D721Med (cell line): ENCODE measurements around the gene MGAT4B.

Experiments used
- DNase-seq: peaks from one replicate; pipeline ENCODE4 v3.0.0; 2011; ENCODE audit warnings: low spot score; ENCODE audit not compliant: insufficient read length
- FAIRE-seq: peaks from 2 replicates; lab custom pipeline; 2011; peaks lifted over from hg19 to GRCh38; lab: Jason Lieb, UNC
- TF ChIP-seq, protein P1 (sequence below): IDR thresholded peaks from 2 replicates; pipeline ENCODE4 v1.5.1; 2012; ENCODE audit warnings: mild to moderate bottlenecking, control low read depth; ENCODE audit not compliant: insufficient read depth; ENCODE audit errors: missing control alignments

MGAT4B gene

GRCh38 chr5:179817470-179817840 is 10.8 kb upstream of the MGAT4B start:
- DNase-seq = no peak
- TF ChIP-seq, protein P1, sequence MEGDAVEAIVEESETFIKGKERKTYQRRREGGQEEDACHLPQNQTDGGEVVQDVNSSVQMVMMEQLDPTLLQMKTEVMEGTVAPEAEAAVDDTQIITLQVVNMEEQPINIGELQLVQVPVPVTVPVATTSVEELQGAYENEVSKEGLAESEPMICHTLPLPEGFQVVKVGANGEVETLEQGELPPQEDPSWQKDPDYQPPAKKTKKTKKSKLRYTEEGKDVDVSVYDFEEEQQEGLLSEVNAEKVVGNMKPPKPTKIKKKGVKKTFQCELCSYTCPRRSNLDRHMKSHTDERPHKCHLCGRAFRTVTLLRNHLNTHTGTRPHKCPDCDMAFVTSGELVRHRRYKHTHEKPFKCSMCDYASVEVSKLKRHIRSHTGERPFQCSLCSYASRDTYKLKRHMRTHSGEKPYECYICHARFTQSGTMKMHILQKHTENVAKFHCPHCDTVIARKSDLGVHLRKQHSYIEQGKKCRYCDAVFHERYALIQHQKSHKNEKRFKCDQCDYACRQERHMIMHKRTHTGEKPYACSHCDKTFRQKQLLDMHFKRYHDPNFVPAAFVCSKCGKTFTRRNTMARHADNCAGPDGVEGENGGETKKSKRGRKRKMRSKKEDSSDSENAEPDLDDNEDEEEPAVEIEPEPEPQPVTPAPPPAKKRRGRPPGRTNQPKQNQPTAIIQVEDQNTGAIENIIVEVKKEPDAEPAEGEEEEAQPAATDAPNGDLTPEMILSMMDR = no peak
- no peak for FAIRE-seq

DNA sequence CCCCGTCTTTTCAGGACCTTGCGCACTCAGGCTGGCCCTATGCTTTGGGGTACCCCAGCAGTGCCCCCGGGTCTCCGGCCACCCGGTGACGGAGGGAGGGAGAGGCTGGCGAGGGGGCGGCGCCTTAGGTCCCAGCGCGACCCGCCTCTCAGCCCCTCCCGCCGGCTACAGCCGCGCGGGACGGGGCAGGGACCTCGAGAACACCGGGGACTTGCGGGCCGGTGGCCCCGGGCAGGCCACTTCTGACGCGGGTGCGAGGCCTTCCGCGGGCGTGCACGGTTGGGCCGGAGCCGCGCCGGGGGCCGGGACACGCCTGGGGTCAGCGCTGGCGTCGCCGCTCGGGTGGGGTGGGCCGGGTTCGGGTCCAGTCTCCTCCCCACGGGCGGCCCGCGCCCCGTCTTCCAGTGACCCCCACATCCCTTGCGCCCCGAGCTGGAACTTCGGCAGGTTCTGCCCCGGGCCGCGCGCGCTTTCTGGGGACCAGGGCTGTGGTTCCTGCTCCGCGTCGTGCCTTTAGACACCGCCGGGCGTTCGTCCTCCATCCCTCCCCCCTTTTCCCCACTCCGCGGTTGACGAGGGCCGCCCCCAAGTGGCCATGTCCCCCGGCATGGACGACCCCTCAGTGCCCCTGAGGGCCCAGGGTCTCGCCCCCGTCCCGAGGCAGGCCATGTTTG is 10.3 kb upstream of the MGAT4B start:
- TF ChIP-seq, protein P1 = no peak
- DNase-seq (no peak), FAIRE-seq (no peak)

DNA sequence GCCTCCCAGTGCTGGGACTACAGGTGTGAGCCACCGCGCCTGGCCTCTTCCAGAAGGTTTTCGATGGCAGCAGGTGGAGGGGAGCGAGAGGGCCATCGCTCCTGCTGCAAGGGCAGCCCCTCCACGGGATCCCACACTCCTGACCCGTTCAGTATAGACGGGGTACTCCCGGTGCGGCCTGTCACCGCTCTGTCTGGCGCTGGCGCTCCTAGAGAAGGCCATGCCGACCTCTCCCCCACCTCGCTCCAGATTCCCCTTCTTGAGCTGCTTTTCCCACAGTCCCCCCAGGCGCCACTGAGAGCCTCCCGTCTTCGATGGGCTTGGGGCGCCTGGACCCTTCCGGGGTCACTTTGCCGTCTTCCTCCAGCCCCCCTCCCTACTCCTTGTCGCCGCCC is 9.7 kb upstream of the MGAT4B start:
- no peak for DNase-seq
- TF ChIP-seq, protein P1 = no peak
- FAIRE-seq = no peak

DNA sequence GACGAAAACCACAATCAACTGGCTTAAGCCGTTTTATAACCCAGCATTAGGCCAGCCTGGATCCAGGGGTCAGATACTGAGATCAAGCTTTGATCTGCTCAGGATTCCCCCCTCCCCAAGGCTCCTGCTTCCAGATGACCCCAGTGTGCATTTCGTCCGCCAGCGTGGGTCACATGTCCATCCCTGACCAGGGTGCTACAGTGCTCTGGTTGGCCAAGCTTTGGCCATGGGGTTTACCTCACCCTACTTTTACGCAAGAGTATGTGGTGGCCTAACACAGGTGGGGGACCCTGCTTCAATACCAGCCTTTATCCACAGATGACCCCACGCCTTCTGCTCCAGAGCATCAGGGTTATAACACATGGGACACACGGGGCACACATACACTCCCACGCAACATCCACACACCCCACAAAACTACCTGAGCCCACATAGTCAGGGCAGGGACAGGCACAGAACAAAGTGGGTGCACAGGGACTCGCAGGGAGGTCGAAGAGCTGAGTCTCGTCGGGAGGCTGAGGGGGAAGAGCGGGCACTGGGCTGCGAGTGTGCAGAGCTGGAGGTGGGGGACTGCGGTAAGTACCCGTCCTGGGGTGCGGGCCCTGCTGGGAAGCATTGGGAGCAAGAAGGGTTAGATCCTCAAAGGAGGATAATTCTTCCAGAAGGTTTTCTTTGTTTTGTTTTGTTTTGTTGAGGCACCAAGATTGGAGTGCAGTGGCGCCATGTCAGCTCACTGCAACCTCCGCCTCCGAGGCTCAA is 9.0 kb upstream of the MGAT4B start:
- DNase-seq (no peak), FAIRE-seq (no peak)
- TF ChIP-seq, protein P1 = no peak

DNA sequence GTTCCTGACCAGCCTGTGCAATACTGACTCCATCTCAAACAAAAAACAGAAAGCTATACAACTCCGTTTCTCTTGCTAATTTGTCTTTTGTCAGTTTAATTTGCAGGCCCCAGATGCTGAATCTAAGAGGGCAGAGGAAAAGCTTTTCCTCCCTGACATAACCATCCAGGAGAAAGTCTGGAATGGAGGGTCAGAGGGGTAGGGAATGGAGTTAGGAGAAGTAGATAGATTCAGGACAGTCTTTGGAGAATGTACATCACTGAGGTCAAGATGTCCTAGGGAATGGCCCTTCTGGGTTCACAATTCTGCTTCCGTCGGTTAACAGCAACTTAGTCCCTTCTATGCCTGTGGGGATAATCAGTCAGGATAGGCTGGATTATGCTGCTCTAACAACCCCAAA is 7.4 kb upstream of the MGAT4B start:
- TF ChIP-seq, protein P1 = no peak
- no peak for FAIRE-seq
- DNase-seq = no peak

- TF ChIP-seq, protein P1 = no peak
- no peak for FAIRE-seq
- DNase-seq = no peak
Observed at GRCh38 chr5:179812997-179813607, 6.4 kb upstream of the MGAT4B start.
